Mesodermal cell (in vitro differentiated cells): ENCODE results near the gene PTPRCAP.

ENCODE experiments used
- H3K27ac ChIP-seq: 2 replicates; pipeline ENCODE4 v1.7.0; 2013; ENCODE audit warnings: mild to moderate bottlenecking, low read depth, low read length, moderate library complexity; ENCODE audit not compliant: severe bottlenecking
- H3K36me3 ChIP-seq: 2 replicates; pipeline ENCODE4 v1.7.1; 2013; ENCODE audit warnings: mild to moderate bottlenecking, low read length, moderate library complexity; ENCODE audit not compliant: control insufficient read depth, insufficient read depth
- H3K4me1 ChIP-seq: one replicate; pipeline ENCODE4 v1.7.1; 2013; ENCODE audit warnings: mild to moderate bottlenecking, low read length; ENCODE audit not compliant: insufficient read depth, control insufficient read depth, poor library complexity, severe bottlenecking
- H3K4me3 ChIP-seq: 2 replicates; pipeline ENCODE4 v1.7.0; 2013; ENCODE audit warnings: low read length, control low read depth, mild to moderate bottlenecking; ENCODE audit not compliant: insufficient read depth, poor library complexity, severe bottlenecking; ENCODE audit errors: extremely low read depth
- H3K9me3 ChIP-seq: 2 replicates; pipeline ENCODE4 v1.7.1; 2013; ENCODE audit warnings: mild to moderate bottlenecking, low read length, moderate library complexity; ENCODE audit not compliant: control insufficient read depth
- WGBS, 2 experiments: methylation state at CpG; one replicate each; pipeline ENCODE4 v1.1.5; 2013; ENCODE audit warnings: missing lambda C conversion rate in 2 of 2; ENCODE audit not compliant: insufficient coverage in 2 of 2; 5-methylcytosine and 5-hydroxymethylcytosine counted together

The PTPRCAP gene

GRCh38 chr11:67412495-67413179 is 24.8 kb downstream of the PTPRCAP start:
- Histone ChIP-seq H3K36me3 (no peaks in the 10 kb centered on the region), H3K9me3 (no peaks in the 10 kb centered on the region), H3K4me1 (peaks cover 3% of the 10 kb centered on the region), H3K27ac (no peak overlapping the region), H3K4me3 (no peak overlapping the region)
- WGBS, 2 experiments: 78 to 82% methylated on average over 5 to 8 of the region's 9 CpGs

- Histone ChIP-seq H3K4me1 (peaks cover 3% of the 10 kb centered on the region), H3K36me3 (no peaks in the 10 kb centered on the region), H3K27ac (no peak overlapping the region), H3K9me3 (no peaks in the 10 kb centered on the region), H3K4me3 (no peak overlapping the region)
- 80 to 90% methylated on average over 5 to 7 of the region's 7 CpGs for WGBS, 2 experiments
Measured at GRCh38 chr11:67411785-67412152, 25.7 kb downstream of the PTPRCAP start.

GRCh38 chr11:67410984-67411784 is 26.3 kb downstream of the PTPRCAP start:
- no peaks in the 10 kb centered on the region for H3K36me3 ChIP-seq

GRCh38 chr11:67410369-67410831 is 27.1 kb downstream of the PTPRCAP start:
- Histone ChIP-seq H3K9me3 (no peaks in the 10 kb centered on the region), H3K36me3 (no peaks in the 10 kb centered on the region), H3K4me3 (no peak overlapping the region), H3K4me1 (peaks cover 3% of the 10 kb centered on the region), H3K27ac (no peak overlapping the region)
- WGBS, 2 experiments: 89 to 95% methylated on average over 10 to 14 of the region's 15 CpGs

More at GRCh38 chr11:67410984-67411784, 26.3 kb downstream of the PTPRCAP start:
- no peak overlapping the region for H3K4me3 ChIP-seq
- 79 to 84% methylated on average over 13 to 17 of the region's 17 CpGs for WGBS, 2 experiments
- no peaks in the 10 kb centered on the region for H3K9me3 ChIP-seq
- peaks cover 3% of the 10 kb centered on the region for H3K4me1 ChIP-seq
- no peak overlapping the region for H3K27ac ChIP-seq

- 66 to 68% methylated on average over 9 of the region's 13 CpGs for WGBS, 2 experiments
- Histone ChIP-seq H3K4me1 (peaks cover 3% of the 10 kb centered on the region), H3K9me3 (no peaks in the 10 kb centered on the region), H3K27ac (no peak overlapping the region), H3K36me3 (no peaks in the 10 kb centered on the region), H3K4me3 (no peak overlapping the region)
Measured at GRCh38 chr11:67409781-67410368, 27.6 kb downstream of the PTPRCAP start.

GRCh38 chr11:67409261-67409666 is 28.2 kb downstream of the PTPRCAP start:
- no peak overlapping the region for H3K27ac ChIP-seq
- peaks cover 3% of the 10 kb centered on the region for H3K4me1 ChIP-seq
- no peaks in the 10 kb centered on the region for H3K9me3 ChIP-seq
- H3K36me3 ChIP-seq: no peaks in the 10 kb centered on the region
- WGBS, 2 experiments: 92 to 95% methylated on average over 20 to 24 of the region's 24 CpGs
- H3K4me3 ChIP-seq: no peak overlapping the region

GRCh38 chr11:67408437-67409200 is 28.9 kb downstream of the PTPRCAP start:
- 85 to 92% methylated on average over 5 to 16 of the region's 18 CpGs for WGBS, 2 experiments
- Histone ChIP-seq H3K4me3 (no peak overlapping the region), H3K4me1 (peaks cover 8% of the 10 kb centered on the region), H3K9me3 (no peaks in the 10 kb centered on the region), H3K36me3 (no peaks in the 10 kb centered on the region), H3K27ac (no peak overlapping the region)

GRCh38 chr11:67407688-67408163 is 29.8 kb downstream of the PTPRCAP start:
- no peak overlapping the region for H3K27ac ChIP-seq
- H3K36me3 ChIP-seq: no peaks in the 10 kb centered on the region
- no peaks in the 10 kb centered on the region for H3K9me3 ChIP-seq
- no peak overlapping the region for H3K4me3 ChIP-seq
- WGBS, 2 experiments: 88 to 89% methylated on average over 10 to 12 of the region's 12 CpGs
- H3K4me1 ChIP-seq: peaks cover 7% of the 10 kb centered on the region

- H3K4me1 ChIP-seq: peaks cover 10% of the 10 kb centered on the region
- no peak overlapping the region for H3K4me3 ChIP-seq
- no peaks in the 10 kb centered on the region for H3K9me3 ChIP-seq
- WGBS, 2 experiments: 83 to 85% methylated on average over 7 to 9 of the region's 12 CpGs
- no peaks in the 10 kb centered on the region for H3K36me3 ChIP-seq
- no peak overlapping the region for H3K27ac ChIP-seq
Measured at GRCh38 chr11:67406969-67407687, 30.4 kb downstream of the PTPRCAP start.
